ENCODE measurements around the gene C2CD2L. TPM values are rescaled to one million over a fixed set of nuclear protein-coding genes. Genes with fewer than 3 reads are reported as not detected.

Gene C2CD2L
- total and polyA plus RNA-seq, 10 of the 15 experiments (the other 5 are each of a cell fraction or from before 2014, with no cell fraction given) = 0.21 to 9.6 (median 5.1) TPM

GRCh38 chr11:119092880-119093842, 14.0 kb upstream of the C2CD2L start (continued):
- TF ChIP-seq ZBTB40 (IDR thresholded peaks at IDR 0.05; ENCODE audit: borderline replicate concordance) = no peak
- no peak for TF ChIP-seq ZBTB4 (CRISPR knock-in tag; IDR thresholded peaks at IDR 0.05)
- no peak for TF ChIP-seq MAX (IDR thresholded peaks at IDR 0.05; ENCODE audit: low read depth, low read length)
- no peak for TF ChIP-seq STAT3 (IDR thresholded peaks at IDR 0.05; ENCODE audit: low read depth, low read length)
- no peak for TF ChIP-seq CBX5 (IDR thresholded peaks at IDR 0.05; ENCODE audit: low read depth)
- TF ChIP-seq SPI1 (IDR thresholded peaks at IDR 0.05; ENCODE audit: borderline replicate concordance, insufficient read depth, low read depth, low read length) = no peak
- TF ChIP-seq NKRF (conservative IDR thresholded peaks at IDR 0.05) = no peak
- TF ChIP-seq ETV6 (conservative IDR thresholded peaks at IDR 0.05 in 1 of 2, IDR thresholded peaks at IDR 0.05 in 1 of 2; ENCODE audit: borderline replicate concordance in 1 of 2, low read depth in 1 of 2) = no peak
- no peak for TF ChIP-seq TAF1 (IDR thresholded peaks at IDR 0.05; ENCODE audit: borderline replicate concordance, low read depth, low read length)
- 0 out of 2 replicates have a peak, but pooled peaks have one; percentile 67 for TF ChIP-seq MTA3 (IDR thresholded peaks at IDR 0.05; ENCODE audit: borderline replicate concordance, low read length)
- TF ChIP-seq E2F8 (IDR thresholded peaks at IDR 0.05; ENCODE audit: low read depth, partially characterized antibody) = no peak
- TF ChIP-seq RBBP5 (conservative IDR thresholded peaks at IDR 0.05) = no peak
